Endometrial microvascular endothelial cells (primary cell): ENCODE measurements around the gene PNMA6E. TPM values are rescaled to one million over a fixed set of nuclear protein-coding genes. Genes with fewer than 3 reads are reported as not detected.

ENCODE experiments used
- in situ Hi-C: cut with HindIII; loops from 2 replicates; pipeline ENCODE4 v1.10.0; 2017; ENCODE audit warnings: low sequenced_read_pairs, low pct_unique_long_range_greater_than_20kb; ENCODE audit errors: inconsistent ontology term
- total RNA-seq: library from RNA; depleted of rRNA; stranded (reverse); fragments of >200 nt; gene quantifications from one replicate; pipeline ENCODE4 v1.2.3, GENCODE V29; 2015; ENCODE audit errors: inconsistent ontology term

Gene PNMA6E
- total RNA-seq = not detected

GRCh38 chrX:153401133-153401764 lies at the start of gene PNMA6E:
TSS of gene PNMA6E (minus strand) at chrX:153401350. CDS start at chrX:153398849, 2,501 bp downstream.
- in situ Hi-C loops = no loop called here

DNA sequence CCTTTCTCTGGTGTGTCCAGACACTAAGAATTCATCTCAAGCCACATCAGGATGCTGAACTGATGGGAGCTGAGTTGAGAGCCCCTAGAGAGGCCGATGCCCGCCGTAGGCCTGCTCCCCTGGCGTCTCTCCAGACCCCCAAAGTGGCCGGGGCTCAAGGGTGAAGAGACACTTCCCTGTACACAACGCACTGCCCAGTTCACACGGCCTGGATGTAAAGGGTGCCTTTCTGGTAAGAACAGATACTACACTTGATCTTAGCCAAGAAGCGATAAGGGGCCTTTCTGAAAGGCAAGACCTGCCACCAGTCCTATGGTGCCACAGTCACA lies 49.8 kb upstream of the PNMA6E start:
- in situ Hi-C loops = no loop called here

- in situ Hi-C loops = no loop called here
These were observed 49.2 kb upstream of the PNMA6E start for GRCh38 chrX:153450114-153450948.

GRCh38 chrX:153449368-153450113 lies 48.4 kb upstream of the PNMA6E start:
- in situ Hi-C loops = no loop called here

DNA sequence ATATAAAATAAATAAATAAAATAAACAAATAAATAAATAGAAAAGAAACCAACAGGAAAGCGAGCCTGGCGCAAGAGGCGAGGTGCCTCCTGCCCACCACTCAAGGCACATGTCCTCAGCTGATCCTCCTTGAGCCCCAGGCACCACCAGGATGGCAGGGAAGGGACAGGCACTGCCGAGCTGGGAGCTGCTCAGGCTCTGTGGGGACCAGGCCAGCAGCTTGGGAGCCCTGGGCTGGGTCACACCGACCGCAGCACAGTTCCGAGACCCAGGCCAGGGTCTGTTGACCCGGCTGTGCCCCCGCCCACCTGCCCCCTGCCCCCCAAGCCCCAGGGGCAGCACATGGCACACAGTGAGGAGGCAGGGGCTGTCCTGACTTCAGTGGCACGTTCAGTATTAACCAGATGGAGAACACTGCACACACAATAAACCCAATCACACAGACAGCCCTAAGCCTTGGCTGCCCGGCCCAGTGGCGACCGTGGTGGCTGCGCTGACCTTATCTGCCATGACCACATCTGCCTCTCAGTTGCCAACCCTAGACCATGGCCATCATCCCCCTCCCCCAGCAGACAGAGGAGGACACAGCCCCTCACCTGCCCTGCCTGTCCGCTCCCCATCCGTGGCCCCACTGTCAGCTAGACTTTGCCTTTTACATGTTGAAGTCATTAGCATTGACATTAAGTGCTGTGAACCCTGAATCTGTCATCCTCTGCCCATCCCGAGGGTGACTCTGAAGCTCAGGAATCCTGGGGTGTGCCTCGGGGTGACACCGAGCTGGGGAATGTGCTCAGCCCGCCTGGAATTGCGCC lies 47.6 kb upstream of the PNMA6E start:
- in situ Hi-C loops = no loop called here

DNA sequence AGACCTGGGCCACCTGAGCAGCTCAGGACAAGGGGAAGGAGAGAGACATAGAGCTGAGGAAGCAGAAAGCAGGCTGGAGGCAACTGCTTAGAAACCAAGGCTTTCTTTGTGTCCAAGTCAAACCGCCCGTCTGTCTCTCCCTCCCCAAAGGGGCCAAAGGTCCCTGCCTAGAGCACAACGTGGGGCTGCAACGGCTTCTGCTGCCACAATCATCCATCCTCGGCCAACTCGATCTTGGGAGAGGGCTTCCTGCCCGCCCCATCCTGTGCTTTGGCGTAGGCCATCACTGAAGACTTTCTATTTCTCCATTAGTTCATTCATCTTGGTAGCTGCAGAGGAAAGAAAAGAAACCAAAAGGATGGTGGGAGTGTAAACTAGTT lies 46.4 kb upstream of the PNMA6E start:
- in situ Hi-C loops = no loop called here

GRCh38 chrX:153446950-153447580 lies 45.9 kb upstream of the PNMA6E start:
- in situ Hi-C loops = no loop called here

DNA sequence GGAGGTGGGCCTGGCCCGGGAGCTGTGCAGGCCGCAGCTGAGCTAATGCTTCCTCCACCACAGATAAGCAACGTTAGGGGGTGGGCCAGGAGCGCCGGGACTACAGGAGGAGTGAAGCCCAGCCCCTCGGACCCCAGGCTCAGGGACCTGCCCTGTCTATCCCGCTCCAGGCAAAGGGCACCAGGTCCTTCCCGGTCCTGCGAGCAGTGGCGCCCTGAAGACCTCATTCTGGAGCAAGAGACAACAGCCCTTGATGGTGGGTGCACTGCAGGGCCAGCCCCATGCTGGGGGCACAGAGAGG lies 45.4 kb upstream of the PNMA6E start:
- in situ Hi-C loops = no loop called here

- in situ Hi-C loops = no loop called here
These were observed 44.9 kb upstream of the PNMA6E start, which contains the start of gene TREX2 for GRCh38 chrX:153445856-153446635. TSS of gene TREX2 (minus strand) at chrX:153446056. CDS start at chrX:153445430, 626 bp downstream.

DNA sequence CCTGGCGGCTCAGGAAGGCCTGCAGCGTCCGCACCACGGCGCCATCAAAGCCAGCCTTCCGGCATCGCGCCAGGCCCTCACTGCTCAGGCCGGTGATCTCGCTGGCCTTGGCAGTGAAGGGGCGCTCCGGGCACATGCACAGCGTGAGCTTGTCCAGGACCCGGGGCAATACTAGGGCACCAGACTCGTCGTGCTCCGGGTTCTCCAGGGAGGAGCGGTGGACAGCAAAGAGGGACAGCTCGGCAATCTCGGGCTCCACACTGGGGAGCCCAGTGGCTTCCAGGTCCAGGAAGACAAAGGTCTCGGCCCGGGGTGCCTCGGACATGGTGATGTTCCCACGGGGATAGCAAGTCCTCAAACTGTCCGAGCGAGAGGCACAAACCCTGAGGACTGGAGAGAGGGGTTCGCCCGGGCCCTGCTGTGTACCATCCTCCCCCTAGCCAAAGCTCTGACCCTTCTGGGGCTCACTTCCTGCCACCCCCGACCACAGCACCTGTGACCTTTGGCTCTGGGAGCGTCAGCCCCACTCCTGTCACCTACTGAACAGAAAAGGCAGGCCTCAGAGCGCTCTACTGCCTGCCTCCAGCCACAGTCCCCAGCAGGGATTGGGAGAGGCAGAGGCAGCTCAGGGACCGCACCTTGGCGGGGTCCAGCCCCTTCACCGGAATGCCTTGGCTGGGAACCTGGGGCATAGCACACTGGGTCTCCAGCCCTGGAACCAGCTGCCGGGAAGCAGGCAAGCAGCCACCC lies 44.1 kb upstream of the PNMA6E start:
- in situ Hi-C loops = no loop called here

GRCh38 chrX:153444333-153445011 lies 43.3 kb upstream of the PNMA6E start:
- in situ Hi-C loops = no loop called here

GRCh38 chrX:153443476-153444332 lies 42.6 kb upstream of the PNMA6E start:
- in situ Hi-C loops = no loop called here

DNA sequence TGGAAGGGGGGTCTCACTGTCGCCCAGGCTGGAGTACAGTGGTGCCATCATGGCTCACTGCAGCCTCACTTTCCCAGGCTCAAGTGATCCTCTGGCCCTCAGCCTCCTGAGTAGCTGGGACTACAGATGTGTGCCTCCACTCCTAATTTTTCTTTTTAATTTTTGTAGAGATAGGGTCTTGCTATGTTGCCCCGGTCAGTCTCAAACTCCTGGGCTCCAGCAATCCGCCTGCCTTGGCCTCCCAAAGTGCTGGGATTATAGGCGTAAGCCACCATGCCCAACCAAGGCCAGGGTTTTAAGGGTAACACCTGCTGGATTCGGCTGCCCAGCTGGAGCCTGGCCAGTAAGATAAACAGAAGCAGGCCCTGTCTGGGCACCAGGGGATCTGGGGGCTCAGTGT lies 41.3 kb upstream of the PNMA6E start:
- in situ Hi-C loops = no loop called here

DNA sequence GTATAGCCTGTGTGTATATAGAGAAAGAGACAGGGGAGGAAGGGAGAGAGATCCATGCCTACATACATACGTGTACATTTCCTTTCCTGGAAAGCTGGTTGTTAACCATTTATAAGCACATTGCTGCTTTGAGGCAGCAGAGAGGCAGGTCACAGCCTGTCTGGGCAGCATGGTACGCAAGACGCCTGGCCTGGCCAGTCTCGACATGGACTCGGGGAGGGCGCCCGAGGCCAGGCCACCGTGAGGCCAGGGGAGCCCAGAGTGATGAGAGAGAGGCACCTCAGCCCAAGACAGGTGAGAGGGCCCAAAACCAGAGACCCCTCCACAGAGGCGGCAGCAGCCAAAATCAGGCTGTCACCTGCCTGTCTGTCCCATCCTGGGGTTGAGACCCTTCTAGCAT lies 40.8 kb upstream of the PNMA6E start:
- in situ Hi-C loops = no loop called here

GRCh38 chrX:153441296-153441695 lies 40.1 kb upstream of the PNMA6E start:
- in situ Hi-C loops = no loop called here

GRCh38 chrX:153440556-153441135 lies 39.5 kb upstream of the PNMA6E start:
- in situ Hi-C loops = no loop called here
